HG03521 (cell line): ENCODE measurements around the gene VDR.
A peak's percentile ranks its signal among the peaks of the same experiment; 100 is the strongest.

Experiments
- ATAC-seq: cut with Tn5 transposase; IDR thresholded peaks from one replicate; pipeline ENCODE4 v1.9.1; 2021; ENCODE audit warnings: mild to moderate bottlenecking, moderate library complexity; ENCODE audit not compliant: unreplicated experiment

Gene VDR

DNA sequence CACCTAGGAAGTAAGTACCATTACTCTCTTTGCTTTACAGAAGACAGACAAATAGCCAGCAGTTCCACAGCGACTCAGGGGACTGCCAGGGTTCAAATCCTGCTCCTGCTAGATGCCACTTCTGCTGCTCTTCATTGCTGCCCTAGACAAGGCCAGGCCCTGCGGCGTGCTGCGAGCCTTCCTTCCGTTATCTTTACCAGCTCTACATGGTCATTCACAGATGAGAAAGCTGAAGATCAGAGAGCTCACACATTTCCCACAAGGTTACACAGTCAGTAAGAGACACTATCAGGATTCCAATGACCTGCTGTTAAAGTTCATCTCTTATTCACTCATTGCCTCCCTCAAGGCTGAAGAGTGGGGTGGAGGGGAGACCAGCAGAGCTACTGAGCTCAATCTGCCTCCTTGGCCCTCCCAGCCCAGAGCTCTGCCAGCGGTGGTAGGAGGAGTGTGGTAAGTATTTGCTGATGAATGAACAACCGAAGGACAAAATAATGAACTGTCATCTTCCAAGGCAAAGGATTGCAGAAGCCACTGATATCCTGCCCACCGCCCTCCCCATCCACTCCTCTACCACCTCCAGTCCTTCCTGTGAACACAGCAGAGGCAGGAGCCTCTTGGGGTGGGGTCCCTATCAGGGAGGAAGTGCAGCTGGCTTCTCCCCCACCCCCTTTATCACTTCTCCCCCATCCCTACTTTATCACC is 70.4 kb downstream of the VDR start:
- ATAC-seq = no peak

DNA sequence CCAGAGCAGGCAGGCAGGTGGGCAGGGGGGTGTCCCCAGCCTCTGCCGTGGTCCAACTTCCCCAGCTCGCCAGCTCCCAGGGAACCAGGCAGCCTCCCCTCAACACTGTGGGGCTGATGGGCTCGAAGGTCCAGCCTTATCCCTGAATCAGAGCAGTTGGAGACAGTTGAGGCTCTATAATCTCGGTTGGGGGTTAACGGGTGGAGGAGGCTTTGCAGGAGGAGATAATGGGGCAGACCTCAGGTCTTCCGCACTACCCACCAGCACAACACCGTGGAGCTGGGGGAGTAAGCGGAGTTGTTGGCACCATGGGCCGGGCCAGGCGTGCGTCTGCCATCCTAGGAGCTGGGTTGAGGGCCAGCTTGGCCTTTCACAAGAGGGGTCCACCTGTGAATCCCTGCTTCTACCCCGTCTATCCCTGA is 71.2 kb downstream of the VDR start:
- ATAC-seq = no peak

DNA sequence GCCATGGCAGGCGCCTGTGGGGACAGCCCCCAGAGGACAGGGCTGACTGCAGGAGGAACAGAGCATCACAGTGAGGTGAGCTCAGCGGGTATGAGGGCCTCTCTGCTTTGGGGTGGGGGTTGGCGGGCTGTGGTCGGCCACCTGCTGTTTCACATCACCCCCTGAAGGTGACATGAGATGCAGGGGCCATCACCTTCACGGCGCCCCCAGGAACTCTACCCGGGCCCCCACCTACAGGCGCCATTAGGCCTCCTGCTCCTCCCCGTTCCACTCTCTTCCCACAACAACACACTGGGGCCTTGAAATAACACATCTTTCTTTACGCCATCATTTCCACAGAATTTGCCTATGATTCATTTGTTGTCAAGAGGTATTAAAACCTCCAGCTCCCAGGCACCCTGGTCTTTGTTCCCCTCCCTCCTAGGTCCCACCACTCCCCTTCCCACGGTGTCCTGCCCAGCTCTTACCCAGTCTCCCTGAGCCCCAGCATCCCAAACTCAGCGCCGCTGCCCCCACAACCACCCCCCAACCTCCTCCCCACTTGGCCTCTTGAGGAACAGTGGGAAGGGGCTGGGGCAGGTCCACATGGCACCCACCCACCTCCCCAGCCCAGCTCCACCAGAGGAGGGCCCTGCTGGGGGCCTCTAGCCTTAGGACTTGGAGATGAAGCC is 72.4 kb downstream of the VDR start:
- no peak for ATAC-seq

DNA sequence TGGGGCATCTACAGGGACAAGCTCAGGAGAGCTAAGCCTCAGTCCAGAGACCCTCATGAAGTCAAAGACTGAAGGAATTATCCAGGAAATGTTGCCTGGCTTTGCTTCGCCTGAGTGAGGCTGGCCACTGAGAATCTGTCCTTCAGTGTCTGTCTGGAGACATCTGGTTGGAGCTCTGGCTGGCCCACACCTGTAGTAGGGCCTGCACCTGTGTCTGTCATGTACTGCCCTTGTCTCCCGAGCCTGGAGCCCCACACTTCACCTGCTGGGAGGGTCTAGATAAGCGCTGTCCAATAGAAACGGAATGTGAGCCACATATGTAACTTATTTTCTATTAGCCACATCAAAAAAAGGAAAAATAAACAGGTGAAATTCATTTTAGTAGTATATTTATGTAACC is 75.2 kb downstream of the VDR start:
- ATAC-seq = no peak

DNA sequence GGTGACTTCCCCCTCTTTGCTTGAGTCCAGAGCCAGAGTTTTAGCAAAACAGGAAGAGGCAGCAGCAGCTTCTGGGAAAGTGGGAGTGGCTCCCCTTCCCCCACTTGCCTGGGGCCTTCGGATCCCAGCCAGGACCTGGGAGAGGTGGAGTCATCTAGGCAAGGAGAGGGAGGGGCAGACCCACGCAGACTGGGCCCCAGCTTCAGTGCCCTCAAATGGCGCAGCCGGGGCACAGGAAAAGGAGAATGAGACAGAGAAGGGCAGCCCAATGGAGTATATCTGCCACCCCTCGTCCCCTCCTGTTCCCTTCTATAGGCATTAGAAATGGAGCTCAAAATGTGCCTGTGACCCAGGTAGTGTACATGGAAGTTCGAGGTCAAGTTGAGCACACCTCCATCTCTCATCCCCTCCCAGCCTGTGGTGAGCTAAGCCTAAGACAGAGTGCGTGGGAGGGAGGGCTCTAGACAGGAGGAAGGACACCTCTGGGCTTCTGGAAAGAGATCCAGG is 75.8 kb downstream of the VDR start:
- no peak for ATAC-seq

DNA sequence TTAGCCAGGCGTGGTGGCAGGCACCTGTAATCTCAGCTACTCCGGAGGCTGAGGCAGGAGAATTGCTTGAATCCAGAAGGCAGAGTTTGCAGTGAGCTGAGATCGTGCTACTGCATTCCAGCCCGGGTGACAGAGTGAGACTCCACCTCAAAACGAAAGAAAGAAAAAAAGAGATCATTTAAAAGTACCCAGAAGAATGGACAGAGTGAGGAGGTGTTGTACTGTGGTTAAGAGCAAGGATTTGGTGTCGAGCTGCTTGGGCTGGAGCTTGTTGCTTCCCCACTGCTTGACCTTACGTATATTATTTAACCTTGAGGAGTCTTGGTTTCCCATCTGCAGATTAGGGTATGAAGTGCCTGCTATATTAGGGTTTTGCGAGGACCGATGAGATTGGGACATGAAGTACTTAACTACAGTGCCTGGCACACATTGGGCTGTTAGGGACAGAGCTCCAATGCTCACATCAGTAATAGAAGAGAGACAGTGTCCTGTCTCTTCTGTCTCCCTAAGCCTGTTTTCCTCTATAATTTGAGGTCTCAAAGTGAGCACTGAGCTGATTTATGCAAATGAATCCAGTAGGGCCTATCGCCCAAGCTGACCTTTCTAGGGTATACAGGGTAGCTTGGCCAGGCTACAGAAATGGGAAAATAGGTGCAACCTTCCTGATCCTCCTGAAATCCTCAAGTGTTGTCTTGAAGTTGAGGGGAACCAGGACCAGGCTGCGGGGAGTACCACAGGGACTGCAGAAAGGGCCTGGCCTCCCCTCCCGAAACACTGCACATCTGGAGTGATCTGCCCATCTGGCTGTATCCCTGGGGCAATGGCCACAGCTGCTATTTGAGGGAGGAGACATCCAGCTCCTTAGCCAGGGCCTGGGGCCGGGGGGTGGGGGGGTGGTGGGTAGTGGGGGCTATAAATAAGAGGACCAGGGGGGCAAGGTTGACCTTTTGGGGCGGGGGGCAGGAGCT is 76.5 kb downstream of the VDR start:
- ATAC-seq = no peak

DNA sequence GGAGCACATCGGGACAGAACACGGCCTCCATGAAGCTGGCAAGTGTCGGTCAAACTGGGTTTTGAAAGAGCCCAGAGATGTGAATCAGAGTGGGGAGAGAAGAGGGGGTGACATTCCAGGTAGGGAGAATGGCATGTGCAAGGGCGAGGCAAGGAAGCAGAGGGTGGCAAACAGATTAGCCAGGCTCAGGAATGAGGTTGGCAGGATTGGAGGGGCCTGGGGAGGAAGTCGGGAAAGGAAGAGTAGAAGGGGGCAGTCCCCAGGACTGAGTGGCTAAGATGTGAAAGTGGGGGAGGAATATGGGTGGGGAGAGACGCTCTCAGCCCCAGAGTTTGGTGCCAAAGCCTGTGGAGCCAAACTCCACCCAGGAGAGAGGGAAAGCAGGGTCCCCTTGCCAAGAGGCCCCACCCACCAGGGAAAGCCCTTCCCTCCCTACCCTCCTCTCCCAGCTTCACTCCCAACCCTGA is 79.6 kb downstream of the VDR start:
- ATAC-seq = no peak

DNA sequence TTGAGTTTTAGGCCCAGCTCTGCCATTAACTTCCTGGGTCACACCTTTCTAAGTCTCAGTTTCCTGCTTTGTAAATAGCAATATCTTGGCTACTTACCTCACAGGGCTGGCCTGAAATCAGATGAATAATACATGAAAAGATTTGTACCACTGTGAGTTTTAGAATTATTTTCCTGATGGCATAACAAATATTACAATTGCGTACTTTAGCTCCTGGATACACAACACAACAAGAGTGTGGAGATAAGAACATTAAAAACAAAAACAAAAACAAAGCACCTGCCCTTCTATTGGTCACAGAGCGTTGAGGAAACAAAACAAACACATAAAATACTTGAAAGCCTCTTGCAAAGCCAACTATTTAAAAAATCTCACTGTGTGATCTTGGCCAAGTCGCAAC is 80.2 kb downstream of the VDR start:
- ATAC-seq = no peak

DNA sequence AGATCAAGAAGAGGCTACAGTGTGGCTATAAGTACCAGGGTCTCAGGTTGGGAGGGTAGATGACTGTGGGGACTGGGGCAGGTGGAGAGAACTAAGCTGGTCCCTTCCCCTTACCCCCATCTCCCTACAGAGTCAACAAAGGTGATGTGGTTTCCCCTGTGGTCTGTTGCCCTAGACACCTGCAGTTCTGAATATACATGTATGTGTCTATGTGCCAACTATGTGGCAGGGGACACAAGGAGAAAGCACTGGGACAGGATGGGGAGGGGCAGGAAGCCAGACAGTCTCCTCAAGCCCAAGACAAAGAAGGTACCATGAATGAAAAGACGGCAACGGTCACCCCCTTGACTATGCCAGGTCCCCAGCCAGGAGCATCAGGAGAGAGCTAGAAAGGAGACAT is 80.6 kb downstream of the VDR start:
- no peak for ATAC-seq

DNA sequence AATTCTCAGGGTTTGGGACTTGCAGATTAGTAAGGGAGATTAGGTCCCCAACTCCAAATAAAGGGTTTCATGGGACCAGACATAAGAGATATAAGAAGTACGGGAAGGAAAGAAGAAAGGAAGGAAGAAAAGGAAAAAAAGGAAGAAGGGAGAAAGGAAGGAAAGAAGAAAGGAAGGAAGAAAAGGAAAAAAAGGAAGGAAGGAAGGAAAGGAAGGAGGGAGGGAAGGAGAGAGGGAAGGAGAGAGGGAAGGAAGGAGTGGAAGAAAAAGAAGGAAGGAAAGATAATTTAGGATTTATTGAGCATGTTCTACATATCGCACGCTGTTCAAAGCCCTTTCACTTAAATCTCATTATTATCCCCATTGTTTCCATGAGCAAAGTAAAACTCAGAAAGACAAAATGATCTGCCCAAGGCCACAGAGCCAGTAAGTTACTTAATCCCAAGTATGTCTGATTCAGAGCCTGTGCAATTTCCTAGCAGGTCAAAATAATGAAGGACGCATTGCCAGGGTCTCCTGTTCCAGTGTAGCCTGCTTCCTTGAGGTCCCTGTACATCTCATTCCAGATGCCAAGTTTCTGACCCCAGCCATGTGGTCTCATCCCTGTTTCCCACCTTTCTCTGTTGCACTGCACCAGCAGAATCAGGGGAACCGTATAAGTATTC is 81.2 kb downstream of the VDR start:
- ATAC-seq = no peak

DNA sequence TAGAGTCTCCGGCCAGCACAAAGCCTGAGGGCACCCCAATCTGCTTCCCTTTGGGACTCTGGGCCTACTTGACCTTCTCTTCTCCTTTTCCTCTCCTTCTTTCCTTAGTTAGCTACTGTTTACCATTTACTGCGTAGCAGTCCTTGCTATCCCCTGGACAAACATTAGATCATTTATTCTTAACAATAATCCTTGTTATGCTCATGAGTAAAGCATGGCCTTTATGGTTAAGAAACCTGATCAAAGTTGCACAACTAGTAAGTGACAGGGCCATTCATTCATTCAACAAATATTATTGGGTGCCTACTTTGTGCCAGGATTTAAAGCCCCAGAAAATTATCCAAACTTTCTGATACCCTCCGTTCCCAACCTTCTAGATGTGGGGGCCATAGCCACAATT is 81.9 kb downstream of the VDR start:
- no peak for ATAC-seq

DNA sequence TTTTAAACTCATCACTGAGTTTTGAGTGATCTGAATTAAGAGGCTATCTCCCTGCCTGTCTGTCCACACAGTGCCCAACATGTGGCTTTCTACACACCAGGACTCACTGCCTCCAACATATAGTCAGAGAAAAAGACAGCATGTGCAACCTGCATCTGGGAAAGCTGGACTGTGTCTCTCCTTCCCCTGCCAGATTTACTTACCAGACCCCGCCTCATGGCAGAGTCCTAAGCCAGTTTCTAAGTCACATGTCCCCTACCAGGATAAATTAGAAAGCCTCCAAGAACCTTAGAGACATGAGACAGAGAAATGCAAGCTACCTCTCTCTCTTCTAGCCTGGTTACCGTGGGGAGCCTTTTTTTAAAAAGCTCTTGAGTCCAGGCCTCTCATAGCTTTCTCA is 82.4 kb downstream of the VDR start:
- ATAC-seq = no peak

DNA sequence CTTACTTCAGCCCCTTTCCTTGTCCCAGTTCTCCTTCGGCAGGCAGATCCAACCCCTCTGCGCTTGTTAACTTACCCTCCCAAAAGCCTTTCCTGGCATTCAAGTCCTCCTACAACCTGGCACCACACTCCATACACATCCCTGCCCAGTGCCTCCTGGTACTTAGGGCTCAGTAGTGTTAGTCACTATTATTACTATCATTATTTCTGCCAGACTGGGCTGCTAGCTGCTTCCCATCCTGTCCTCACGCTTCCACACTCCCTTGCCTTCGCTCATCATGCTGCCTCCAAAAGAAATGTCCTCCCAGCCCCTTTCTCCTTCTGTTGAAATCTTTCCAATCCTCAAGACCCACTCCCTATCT is 83.5 kb downstream of the VDR start:
- no peak for ATAC-seq

DNA sequence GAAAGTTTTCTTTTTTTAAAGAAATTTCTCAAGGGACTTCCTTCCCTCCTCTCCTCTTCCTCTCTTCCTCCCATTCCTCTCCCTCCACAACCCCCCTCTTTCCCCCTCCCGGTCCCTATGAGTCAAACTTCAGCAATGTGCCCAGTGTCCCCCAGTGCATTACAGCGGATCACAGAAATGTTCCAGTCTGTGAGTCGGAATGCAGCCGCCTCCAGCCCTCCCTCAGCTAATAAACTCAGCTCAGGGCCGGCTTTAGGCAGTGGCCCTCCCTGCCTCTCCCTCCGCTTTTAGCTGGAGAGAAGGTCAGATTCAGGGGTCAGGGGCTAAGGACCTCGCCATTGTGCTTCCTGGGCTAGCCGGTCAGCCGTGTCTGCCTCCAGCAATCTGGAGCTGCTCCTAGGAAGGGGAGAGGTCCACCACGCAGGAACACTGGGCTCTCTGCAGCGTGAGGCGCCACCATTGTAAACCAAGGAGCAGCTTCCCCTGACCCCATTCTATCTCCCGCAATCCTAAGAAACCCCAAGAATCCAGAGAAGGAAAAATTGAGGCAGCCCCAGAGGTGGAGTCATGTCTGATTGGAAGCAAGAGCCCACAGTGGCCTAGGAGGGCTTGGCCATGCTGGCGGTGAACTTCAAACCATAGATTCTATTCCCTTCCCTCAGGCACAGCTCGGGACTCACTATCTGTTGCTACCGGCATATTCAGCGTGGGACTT is 84.0 kb downstream of the VDR start:
- ATAC-seq = no peak

DNA sequence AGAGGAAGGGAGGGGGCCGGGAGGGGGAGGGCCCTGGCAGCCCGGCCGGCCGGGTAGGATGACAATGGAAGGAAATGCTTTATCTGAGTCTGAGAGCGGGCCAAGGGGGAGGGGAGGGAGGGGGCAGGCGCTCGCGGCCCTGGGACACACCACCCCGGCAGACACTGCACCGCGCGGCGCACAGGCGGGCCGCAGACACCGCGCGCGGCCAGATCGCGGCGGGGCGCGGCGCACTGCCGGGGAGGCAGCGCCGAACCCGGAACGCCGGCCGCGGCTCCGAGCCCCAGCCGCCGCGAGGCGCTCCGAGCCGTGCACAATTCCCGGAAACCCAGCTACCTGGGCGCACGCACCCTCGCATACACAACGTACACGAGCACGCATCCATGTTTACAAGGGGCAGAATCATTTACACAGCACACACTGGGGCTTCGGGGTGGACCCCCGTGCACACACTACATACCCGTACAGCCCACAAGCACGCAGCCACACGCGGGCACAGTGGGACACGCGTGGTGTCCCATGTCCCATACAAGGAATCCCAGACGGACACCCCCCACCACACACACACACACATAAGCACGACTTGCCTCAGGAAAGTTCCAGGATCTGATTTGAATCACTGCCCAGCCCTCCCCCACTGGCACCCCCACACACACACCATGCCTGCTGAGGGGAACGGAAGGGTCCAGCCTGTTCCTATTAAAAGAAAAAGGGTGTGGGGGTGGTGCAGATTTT is 84.7 kb downstream of the VDR start, which contains the start of gene HDAC7:
HDAC7 (minus strand) TSS at position 8 of the 735 bp plus-strand sequence. CDS start 118 bp downstream, outside the sequence.
- ATAC-seq = peak; percentile 37

DNA sequence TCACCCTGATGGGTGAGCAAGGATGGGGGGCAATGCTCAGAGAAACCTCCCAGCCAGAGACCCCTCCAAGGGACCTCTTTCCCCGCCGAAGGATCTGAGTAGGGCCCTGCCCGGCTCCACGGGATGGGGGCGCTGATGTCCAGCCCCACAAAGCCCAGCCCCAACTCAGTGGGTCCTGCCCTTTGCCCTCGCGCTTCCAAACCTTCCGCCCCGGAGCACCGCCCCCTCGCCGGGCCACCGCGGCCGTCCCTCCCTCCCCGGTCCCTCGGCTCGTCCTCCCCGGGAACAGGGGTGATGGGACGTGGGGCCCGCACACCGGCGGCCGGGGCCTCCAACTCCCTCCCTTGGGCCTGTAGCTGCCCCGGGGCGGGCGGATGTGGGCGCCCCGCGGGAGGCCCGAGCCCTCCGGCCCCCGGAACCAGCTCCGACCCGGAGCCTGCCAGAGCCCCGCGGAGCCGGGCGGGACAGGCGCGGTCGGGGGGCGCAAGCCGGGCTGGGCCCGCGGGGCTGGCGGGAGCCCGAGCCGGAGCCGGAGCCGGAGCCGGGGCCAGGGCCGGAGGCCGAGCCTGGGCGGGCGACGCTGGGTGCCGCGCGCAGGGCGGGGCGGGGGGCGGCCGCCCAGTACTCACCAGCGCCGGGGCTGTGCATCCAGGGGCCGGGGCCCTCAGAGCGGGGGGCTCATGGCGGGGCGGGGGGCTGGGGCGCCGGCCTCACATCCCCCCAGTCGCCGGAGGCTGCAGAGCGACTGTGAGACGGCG is 85.5 kb downstream of the VDR start:
- ATAC-seq = peak; percentile 31

DNA sequence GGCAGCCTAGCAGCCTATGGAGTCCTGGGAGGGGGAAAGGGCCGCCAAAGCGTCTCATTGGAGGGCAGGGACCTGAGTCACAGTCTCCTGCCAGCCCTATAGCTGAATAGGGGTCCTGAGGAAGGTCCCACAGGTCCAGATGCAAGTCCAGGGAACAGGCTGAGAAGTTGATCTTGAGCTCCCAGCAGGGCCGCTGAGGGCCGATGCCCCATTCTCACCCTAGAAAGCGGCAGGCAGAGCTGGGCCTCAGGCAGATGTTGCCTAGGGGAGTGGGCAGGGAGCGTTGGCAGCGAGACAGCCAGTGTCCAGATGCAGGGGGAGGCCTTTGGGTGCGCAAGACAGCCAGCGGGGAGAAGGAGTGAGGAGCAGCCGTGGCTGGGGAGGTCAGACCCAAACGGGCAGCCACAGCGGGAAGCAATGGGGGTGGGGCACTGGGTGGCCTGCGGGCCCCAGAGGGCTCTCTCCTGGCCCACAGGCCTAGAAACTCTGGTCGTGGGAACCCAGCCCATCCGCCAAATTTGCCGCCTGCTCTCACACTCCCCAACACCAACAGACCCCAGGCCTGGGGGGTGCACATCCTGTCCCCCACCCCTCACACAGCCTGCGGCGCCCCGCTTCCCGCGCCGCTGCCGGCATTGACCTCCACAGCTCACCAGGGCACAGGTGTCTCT is 86.2 kb downstream of the VDR start:
- ATAC-seq = no peak

DNA sequence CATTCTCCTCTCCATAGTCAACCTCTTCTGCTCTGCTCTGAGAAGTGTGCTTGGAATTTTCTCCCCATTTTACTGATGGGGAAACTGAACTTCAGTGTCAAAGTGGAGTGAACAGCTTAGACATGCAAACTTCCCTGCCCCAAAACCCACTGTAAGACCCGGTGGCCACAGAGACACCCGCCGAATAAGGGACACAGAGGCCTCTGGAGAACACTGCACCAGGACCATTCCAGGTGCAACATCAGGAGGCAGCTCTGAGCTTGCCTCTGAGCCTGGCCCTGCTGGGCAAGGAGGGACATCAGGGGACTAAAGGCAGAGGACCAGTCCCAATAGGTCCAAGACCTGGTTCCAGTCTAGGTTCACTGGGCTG is 86.8 kb downstream of the VDR start:
- ATAC-seq = no peak
